Stimulated activated CD4-positive, alpha-beta T cell treated with anti-CD3 and anti-CD28 coated beads, TNF-alpha, amount 100 ng/mL, for 4 hours (primary cell): ENCODE data around the gene CDH4.

Experiments
- DNase-seq, 3 experiments: peaks; one replicate each; pipeline ENCODE4 v3.0.0-alpha.2; 2020; ENCODE audit warnings: low read depth in 3 of 3

CDH4 gene

GRCh38 chr20:61579908-61580307 lies 327.8 kb downstream of the CDH4 start:
- DNase-seq, result no peak

DNA sequence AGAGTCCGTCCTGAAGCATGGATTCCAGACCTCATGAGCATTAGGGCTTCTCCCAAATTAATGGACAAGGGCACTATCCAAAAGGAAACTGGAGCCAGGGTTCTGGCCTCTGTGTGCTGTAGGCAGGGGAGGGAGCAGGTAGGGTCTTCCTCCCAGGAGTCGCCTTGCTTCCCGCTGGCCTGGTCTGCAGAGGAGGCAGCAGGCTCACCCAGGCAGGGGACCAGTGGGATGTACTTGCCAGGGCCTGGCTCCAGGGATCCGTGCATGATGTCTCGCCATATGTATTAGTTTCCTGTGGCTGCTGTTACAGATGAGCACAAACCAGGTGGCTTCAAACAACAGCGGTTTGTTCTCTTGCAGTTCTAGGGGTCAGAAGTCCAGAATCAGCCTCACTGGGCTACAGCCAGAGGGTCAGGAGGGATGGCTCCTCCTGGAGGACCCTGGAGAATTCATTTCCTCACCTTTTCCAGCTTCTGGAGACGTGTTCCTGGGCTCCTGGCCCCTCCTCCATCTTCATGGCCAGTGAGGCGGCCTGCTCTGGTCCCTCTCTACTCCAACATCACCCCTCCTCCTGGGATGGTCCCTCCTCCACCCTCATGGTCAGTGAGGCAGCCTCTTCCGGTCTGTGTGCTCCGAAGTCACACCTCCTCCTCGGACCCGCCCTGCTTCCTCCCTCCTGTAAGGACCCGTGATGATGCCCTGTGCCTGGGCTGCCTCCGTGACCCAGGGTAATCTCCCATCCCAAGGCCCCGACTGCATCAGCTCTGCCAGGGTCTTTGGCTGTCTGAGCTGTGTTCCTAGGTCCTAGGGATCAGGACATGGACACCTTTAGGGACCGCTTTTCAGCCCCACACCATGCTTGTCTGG lies 329.1 kb downstream of the CDH4 start:
- DNase-seq, result no peak

DNA sequence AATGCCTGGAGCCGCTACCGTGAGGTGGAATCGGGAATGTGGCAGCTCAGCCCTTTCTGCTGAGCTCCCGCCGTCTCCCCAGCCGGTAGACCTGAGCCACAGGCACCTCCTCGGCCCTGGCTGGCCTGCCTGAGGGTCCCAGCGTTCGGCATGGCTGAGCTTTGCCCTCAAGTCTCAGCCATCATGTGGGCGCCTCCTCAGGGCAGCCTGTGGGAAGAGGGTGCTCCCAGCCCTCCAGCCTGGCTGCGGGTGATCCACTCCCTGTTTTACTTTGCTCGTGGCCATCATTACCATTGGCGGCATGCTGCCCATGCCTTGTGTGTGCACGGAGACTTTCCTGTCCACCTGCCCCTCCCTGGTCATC lies 329.7 kb downstream of the CDH4 start:
- DNase-seq, result no peak

DNA sequence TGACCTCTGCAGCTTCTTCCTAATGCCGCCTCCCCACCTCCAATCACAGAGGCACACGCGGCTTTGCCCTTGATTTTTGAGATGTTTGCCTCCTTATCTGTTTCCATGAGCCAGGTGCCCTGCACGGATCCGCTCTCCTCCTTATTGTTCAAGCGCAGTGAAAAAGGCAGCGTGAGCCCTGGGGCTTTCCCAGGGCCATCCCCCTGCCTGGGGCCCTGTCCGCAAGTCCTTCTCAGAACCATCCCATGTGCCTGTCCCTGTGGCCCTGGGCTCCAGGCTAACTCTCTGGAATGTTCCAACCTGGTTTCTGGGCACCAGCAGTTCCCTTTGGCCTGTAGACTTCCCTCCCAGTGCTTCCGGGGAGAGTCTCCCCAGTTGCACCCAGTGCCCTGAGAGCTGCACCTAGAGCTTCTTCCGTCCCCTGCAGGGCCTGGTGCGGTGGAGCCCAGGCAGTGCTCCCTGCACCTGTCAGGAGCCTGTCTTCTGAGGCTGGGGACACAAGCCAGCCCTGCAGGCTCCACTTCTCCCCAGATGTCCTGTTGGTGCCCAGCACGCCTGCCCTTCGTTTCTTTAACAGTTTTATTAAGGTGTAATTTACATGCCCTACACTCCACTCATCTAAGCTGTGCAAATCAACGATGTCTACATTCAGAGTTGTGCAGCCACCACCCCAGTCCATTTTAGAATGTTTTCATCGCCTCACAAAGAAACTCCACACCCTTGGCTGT lies 330.3 kb downstream of the CDH4 start:
- no peak for DNase-seq

DNA sequence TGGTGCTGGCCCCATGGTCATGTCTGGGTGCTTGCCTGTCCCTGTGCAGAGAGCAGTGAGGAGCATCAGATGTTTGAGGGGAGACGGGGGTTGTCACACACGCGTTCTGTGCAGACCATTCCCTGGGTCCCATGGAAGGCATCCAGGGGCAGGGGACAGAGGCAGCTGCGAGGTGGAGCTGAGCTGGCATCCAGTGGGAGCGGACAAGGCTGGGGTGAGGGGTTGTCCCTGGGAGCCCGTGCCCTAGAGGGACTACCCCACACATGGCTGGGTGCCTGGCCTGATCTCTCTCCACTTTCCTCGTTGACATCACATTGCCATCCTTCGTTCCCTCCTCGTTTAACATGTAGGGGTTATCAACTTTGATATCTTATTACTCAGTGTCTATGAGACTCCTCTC lies 331.3 kb downstream of the CDH4 start:
- DNase-seq, result no peak

GRCh38 chr20:61584851-61585250 lies 332.8 kb downstream of the CDH4 start:
- no peak for DNase-seq

- no peak for DNase-seq
These were observed 333.7 kb downstream of the CDH4 start for GRCh38 chr20:61585764-61586163.

- DNase-seq, result no peak
These were observed 335.0 kb downstream of the CDH4 start for GRCh38 chr20:61587036-61587435.

GRCh38 chr20:61587681-61588289 lies 335.7 kb downstream of the CDH4 start:
- no peak for DNase-seq

GRCh38 chr20:61588411-61589385 lies 336.6 kb downstream of the CDH4 start:
- no peak for DNase-seq

DNA sequence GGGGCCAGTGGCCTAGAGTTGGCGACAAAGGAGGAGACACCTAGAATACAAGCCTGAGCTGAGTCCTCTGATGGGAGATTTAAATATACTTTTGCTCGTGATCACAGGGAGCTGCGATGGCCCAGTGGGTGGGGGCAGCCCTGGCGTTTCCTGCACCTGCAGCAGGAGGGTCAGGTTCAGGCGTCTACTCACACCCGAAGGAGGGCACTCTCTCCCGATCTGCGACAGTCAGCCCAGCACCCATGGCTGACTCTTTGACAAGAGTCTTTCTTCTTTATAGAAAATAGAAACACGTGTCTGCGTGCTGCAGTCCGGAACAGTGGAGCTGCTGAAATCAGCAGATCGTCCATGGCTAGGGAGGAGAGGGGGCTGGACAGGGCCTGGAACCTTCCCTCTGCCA lies 338.2 kb downstream of the CDH4 start:
- DNase-seq, result no peak

- DNase-seq, result no peak
These were observed 341.5 kb downstream of the CDH4 start for GRCh38 chr20:61593516-61593915.

DNA sequence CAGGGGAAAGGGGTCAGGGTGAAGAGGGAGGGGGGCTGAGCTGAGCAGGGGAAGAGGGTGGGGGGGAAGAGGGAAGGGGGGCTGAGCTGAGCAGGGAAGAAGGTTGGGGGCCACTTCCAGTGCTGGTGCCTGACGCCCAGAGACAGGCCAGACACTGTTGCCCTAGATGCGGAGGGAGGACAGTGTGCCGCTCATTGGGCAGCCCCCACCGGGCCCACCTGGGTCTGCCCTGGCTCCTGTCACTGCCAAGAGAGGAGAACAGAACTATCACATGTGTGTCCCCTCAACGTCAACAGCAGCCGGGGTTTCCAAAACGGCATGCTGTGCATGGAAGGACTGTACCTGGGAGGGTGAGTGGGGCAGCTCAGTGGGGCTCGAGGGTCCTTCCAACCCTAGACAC lies 342.1 kb downstream of the CDH4 start:
- DNase-seq, result no peak

- DNase-seq, result no peak
These were observed 343.2 kb downstream of the CDH4 start for GRCh38 chr20:61595216-61595615.

DNA sequence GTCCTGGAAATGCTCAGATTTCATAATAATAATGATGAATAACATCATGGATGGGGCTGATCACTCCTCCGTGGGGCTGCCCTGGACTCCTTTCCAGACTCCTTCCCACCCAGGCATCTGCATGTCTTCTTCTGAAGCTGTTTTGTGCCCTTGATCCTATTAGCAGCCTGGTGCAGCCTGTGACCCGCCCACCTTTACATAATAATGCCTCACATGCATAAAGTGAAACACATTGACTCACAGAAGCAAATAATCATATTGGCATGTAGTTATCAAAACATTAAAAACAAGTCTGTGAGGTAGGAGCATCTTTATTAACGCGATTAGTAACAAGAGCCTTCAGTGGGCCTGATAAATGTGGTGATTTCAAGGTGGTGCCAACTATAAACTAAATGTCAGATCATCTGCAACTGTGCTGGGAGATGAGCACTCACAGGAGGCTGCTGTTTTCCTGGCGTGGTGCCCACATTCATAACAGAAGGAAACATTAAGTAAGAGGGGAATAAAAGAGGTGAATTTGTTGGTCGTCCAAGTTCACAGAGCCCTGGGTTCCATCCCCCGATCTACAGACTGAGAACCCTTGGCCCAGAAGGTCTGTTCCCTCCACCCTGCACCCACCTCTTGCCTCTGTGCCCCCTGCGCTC lies 344.7 kb downstream of the CDH4 start:
- no peak for DNase-seq

- no peak for DNase-seq
These were observed 345.9 kb downstream of the CDH4 start for GRCh38 chr20:61597996-61598395.

DNA sequence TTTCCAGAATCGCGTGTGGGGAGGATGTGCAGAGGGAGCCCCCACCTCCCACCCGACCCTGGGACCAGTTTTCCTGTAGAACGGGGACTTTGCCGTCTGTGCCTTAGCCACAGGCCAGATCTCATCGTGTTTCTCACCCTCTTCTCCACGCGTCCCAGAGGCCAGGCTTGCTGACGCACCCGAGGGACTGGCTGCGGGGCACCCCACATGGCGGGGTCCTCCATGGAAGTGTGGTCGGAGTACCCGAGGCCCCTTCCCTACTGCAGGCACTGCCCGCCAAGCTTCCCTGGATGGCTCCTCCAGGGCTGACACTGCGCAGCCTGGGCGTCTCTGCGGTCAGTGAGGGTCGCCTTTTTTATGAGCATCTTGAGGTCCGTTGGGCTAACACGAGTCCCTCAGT lies 346.5 kb downstream of the CDH4 start:
- no peak for DNase-seq

DNA sequence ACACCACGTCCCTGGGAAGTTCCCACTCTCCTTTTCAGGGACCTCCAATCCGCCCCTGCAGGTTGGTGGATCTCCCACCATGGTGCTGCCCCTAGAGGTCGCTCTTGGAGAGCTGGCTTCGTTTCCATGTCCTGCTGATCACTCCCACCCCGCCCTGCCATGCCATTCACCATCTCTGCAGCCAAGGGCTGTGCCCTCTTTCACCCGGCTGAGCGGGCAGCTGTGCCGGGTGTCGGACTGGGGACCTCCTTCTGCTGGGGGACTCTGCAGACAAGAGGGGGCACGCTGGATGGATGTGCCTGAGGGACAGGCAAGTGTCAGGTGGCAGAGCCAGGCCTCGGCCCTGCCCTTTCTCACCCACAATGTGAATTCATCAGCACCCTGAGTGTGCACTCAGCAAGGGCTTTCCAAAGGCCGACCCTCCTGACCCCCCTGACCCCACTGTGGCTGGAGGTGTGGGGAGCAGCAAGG lies 347.0 kb downstream of the CDH4 start:
- DNase-seq, result no peak

GRCh38 chr20:61599541-61599992 lies 347.5 kb downstream of the CDH4 start:
- no peak for DNase-seq

GRCh38 chr20:61600016-61600415 lies 348.0 kb downstream of the CDH4 start:
- no peak for DNase-seq

- DNase-seq, result no peak
These were observed 349.3 kb downstream of the CDH4 start for GRCh38 chr20:61601361-61601760.
